IMR-90 (cell line): ENCODE measurements around the gene TRMO. TPM values are rescaled to one million over a fixed set of nuclear protein-coding genes. Genes with fewer than 3 reads are reported as not detected.

Experiments used
- ATAC-seq: fragments of 200-7000 bp; cut with Tn5 transposase; 2 replicates; pipeline ENCODE4 v1.9.1; 2020; ENCODE audit warnings: low read depth, mild to moderate bottlenecking, moderate library complexity
- BruUV-seq: library from RNA; stranded (reverse); fragments of 400-500 nt; replicated peaks from 2 replicates; lab custom pipeline; 2021; lab: Mats Ljungman, UMichigan
- CTCF ChIA-PET: fragments of 300-600 bp; formaldehyde crosslinking; extraction: SDS; loops from one replicate; lab custom pipeline; 2021; ENCODE audit warnings: antibody characterized with exemption; lab: Yijun Ruan, JAX
- POLR2A ChIA-PET: fragments of 300-600 bp; sonication (Branson Sonifier 250); formaldehyde crosslinking; loops from one replicate; lab custom pipeline; 2022; ENCODE audit warnings: antibody characterized with exemption; ENCODE audit not compliant: unreplicated experiment; lab: Charles Lee
- DNase-seq: peaks from one replicate; pipeline ENCODE4 v3.0.0; 2013
- H2AFZ ChIP-seq: replicated peaks from 2 replicates; pipeline ENCODE3; 2013; ENCODE audit warnings: low read length, mild to moderate bottlenecking; ENCODE audit not compliant: poor library complexity
- H2AK5ac ChIP-seq: 2 replicates; pipeline ENCODE4 v1.6.1; 2013; ENCODE audit warnings: low read depth, low read length, inconsistent platforms
- H2AK9ac ChIP-seq: replicated peaks from 2 replicates; pipeline ENCODE3; 2013; ENCODE audit warnings: mild to moderate bottlenecking, low read depth, low read length, moderate library complexity; ENCODE audit not compliant: poor library complexity
- H2BK120ac ChIP-seq: 2 replicates; pipeline ENCODE4 v1.6.1; 2013; ENCODE audit warnings: low read depth, low read length, inconsistent platforms
- H2BK15ac ChIP-seq: 3 replicates; pipeline ENCODE4 v1.6.1; 2013; ENCODE audit warnings: low read depth, low read length, inconsistent platforms
- H2BK20ac ChIP-seq: 2 replicates; pipeline ENCODE4 v1.6.1; 2013; ENCODE audit warnings: low read depth, mild to moderate bottlenecking, inconsistent platforms, low read length, moderate library complexity
- H2BK5ac ChIP-seq: 2 replicates; pipeline ENCODE4 v1.6.1; 2013; ENCODE audit warnings: mild to moderate bottlenecking, low read depth, low read length, inconsistent platforms; ENCODE audit not compliant: poor library complexity, severe bottlenecking
- H3K14ac ChIP-seq: replicated peaks from 2 replicates; pipeline ENCODE4 v1.6.1; 2013; ENCODE audit warnings: low read depth, low read length, inconsistent platforms
- H3K18ac ChIP-seq: 2 replicates; pipeline ENCODE4 v1.6.1; 2013; ENCODE audit warnings: low read depth, low read length, control low read depth
- H3K23ac ChIP-seq: 2 replicates; pipeline ENCODE4 v1.6.1; 2013; ENCODE audit warnings: low read depth, low read length, inconsistent platforms
- H3K27ac ChIP-seq: 2 replicates; pipeline ENCODE4 v1.5.1; 2013; ENCODE audit warnings: mild to moderate bottlenecking, control low read depth, low read length; ENCODE audit not compliant: insufficient read depth
- H3K27me3 ChIP-seq: 2 replicates; pipeline ENCODE4 v1.6.1; 2013; ENCODE audit warnings: low read length; ENCODE audit not compliant: control insufficient read depth, insufficient read depth
- H3K36me3 ChIP-seq: 2 replicates; pipeline ENCODE4 v1.6.1; 2013; ENCODE audit warnings: low read length, mixed read lengths; ENCODE audit not compliant: control insufficient read depth, insufficient read depth
- H3K4ac ChIP-seq: 2 replicates; pipeline ENCODE4 v1.6.1; 2013; ENCODE audit warnings: low read depth, low read length, inconsistent platforms
- H3K4me1 ChIP-seq: 2 replicates; pipeline ENCODE4 v1.6.1; 2013; ENCODE audit warnings: low read length, mixed read lengths; ENCODE audit not compliant: control insufficient read depth, insufficient read depth
- H3K4me2 ChIP-seq: 2 replicates; pipeline ENCODE4 v1.6.1; 2013; ENCODE audit warnings: low read depth, mild to moderate bottlenecking, control low read depth, low read length, moderate library complexity
- H3K4me3 ChIP-seq: 2 replicates; pipeline ENCODE4 v1.5.1; 2013; ENCODE audit warnings: low read depth, mild to moderate bottlenecking, control low read depth, low read length, moderate library complexity; ENCODE audit not compliant: insufficient read depth
- H3K56ac ChIP-seq: 2 replicates; pipeline ENCODE4 v1.6.1; 2013; ENCODE audit warnings: low read length, inconsistent platforms; ENCODE audit not compliant: insufficient read depth; ENCODE audit errors: extremely low read depth
- H3K79me1 ChIP-seq, 2 experiments: 2 replicates each; pipeline ENCODE4 v1.6.1; 2013; ENCODE audit warnings: low read length in 2 of 2, inconsistent platforms in 1 of 2, low read depth in 1 of 2
- H3K9ac ChIP-seq: 2 replicates; pipeline ENCODE4 v1.6.1; 2013; ENCODE audit warnings: low read depth, low read length, control low read depth
- H3K9me1 ChIP-seq: 2 replicates; pipeline ENCODE4 v1.6.1; 2013; ENCODE audit warnings: low read length, inconsistent platforms; ENCODE audit not compliant: insufficient read depth
- H3K9me3 ChIP-seq: 2 replicates; pipeline ENCODE4 v1.6.1; 2013; ENCODE audit warnings: low read length; ENCODE audit not compliant: control insufficient read depth, insufficient read depth
- H4K20me1 ChIP-seq: 2 replicates; pipeline ENCODE4 v1.6.1; 2013; ENCODE audit warnings: low read length, inconsistent platforms; ENCODE audit not compliant: insufficient read depth
- H4K5ac ChIP-seq: 2 replicates; pipeline ENCODE4 v1.6.1; 2013; ENCODE audit warnings: mild to moderate bottlenecking, low read depth, low read length, control low read depth
- H4K8ac ChIP-seq, 2 experiments: 2 replicates each; pipeline ENCODE4 v1.6.1; 2013; ENCODE audit warnings: low read depth in 2 of 2, low read length in 2 of 2, control low read depth in 1 of 2, inconsistent platforms in 1 of 2
- H4K91ac ChIP-seq: 2 replicates; pipeline ENCODE4 v1.6.1; 2013; ENCODE audit warnings: low read depth, low read length, inconsistent platforms; ENCODE audit not compliant: insufficient read depth
- CEBPB ChIP-seq: IDR thresholded peaks from 2 replicates; pipeline ENCODE4 v1.6.1; 2012; ENCODE audit warnings: low read depth, low read length, improper control_type of control experiment
- CHD1 ChIP-seq: IDR thresholded peaks from 2 replicates; pipeline ENCODE4 v1.6.1; 2012; ENCODE audit warnings: low read depth, low read length, improper control_type of control experiment
- MAZ ChIP-seq: IDR thresholded peaks from 2 replicates; pipeline ENCODE4 v1.6.1; 2012; ENCODE audit warnings: low read depth, mild to moderate bottlenecking, low read length, improper control_type of control experiment, moderate library complexity, borderline replicate concordance
- MXI1 ChIP-seq: IDR thresholded peaks from 2 replicates; pipeline ENCODE4 v1.6.1; 2012; ENCODE audit warnings: low read depth, mild to moderate bottlenecking, low read length, moderate library complexity, borderline replicate concordance
- RAD21 ChIP-seq: IDR thresholded peaks from 2 replicates; pipeline ENCODE4 v1.6.1; 2012; ENCODE audit warnings: low read length, improper control_type of control experiment
- SMC3 ChIP-seq: fragments of 150-350 bp; IDR thresholded peaks from 2 replicates; pipeline ENCODE4 v1.6.1; 2016; ENCODE audit warnings: low read depth, mild to moderate bottlenecking, antibody characterized with exemption, low read length, moderate library complexity
- WGBS, 2 experiments: methylation state at CpG; one replicate each; pipeline versions ENCODE4 v1.1.5 to v1.1.7; 2013; ENCODE audit warnings: missing lambda C conversion rate in 2 of 2; ENCODE audit not compliant: insufficient read length in 1 of 2; ENCODE audit errors: extremely low coverage in 2 of 2; 5-methylcytosine and 5-hydroxymethylcytosine counted together
- dilution Hi-C: fragments of 300-500 bp; cut with HindIII; formaldehyde crosslinking; loops from one replicate; pipeline ENCODE4 v1.14.3; 2018; ENCODE audit warnings: low sequenced_read_pairs; ENCODE audit not compliant: unreplicated experiment
- in situ Hi-C: fragments of 300-500 bp; cut with MboI; formaldehyde crosslinking; loops from 3 replicates; pipeline ENCODE4 v1.14.3; 2019; ENCODE audit warnings: low sequenced_read_pairs, inconsistent platforms, mixed read lengths
- intact Hi-C: fragments of 100-400 bp; cut with micrococcal nuclease; formaldehyde crosslinking; loops from 2 replicates; pipeline ENCODE4 v1.10.0; 2022
- polyA plus RNA-seq, 3 experiments: library from polyadenylated mRNA; depleted of rRNA; stranded (reverse); fragments of >200 nt; gene quantifications; 2 replicates each; pipeline ENCODE4 v1.2.3, GENCODE V29; 2012; ENCODE audit warnings: low replicate concordance in 1 of 3
- total RNA-seq: library from RNA; depleted of rRNA; stranded (reverse); fragments of >200 nt; gene quantifications from 2 replicates; pipeline ENCODE4 v1.2.3, GENCODE V29; 2012
- TF ChIP-seq, protein P1 (sequence below): fragments of 150-350 bp; IDR thresholded peaks from 2 replicates; pipeline ENCODE4 v1.6.1; 2017; ENCODE audit warnings: mild to moderate bottlenecking, antibody characterized with exemption, low read length, low read depth
- TF ChIP-seq, protein P2 (sequence below): conservative IDR thresholded peaks from 2 replicates; pipeline ENCODE4 v1.5.1; 2012; ENCODE audit warnings: mild to moderate bottlenecking, low read depth, low read length, improper control_type of control experiment

The TRMO gene
- total and polyA plus RNA-seq, 2 of the 4 experiments (the other 2 are of a cell fraction): 10.2 to 19.9 TPM

DNA sequence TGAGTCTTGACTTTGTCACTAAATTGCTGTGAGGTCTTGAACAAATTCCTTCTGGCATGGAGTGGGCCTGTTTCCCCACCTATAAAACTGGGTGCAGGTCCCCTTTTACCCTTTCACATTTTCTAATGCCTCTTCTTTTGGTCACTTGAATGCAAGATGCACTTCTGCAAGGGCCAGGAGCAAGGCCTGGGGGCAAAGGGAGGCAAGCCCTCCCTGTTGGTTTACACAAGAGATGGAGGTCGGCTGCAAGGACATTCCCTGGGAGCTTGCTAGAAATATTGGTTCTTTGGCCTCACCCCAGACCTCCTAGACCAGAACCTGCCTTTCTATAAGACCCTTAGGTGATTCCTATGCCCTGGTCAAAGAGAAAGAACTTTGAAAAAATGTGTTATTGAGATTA, 63.5 kb downstream of the TRMO start:
- DNase-seq (no peak), ATAC-seq (no peak)
- Histone ChIP-seq H3K27me3 (peaks cover 93% of the 10 kb centered on the region), H3K14ac (no peak overlapping the region), H2BK5ac (no peak overlapping the region), H3K56ac (no peak overlapping the region), H2AK9ac (no peak overlapping the region), H2AFZ (no peak overlapping the region), H2AK5ac (no peak overlapping the region), H3K4me2 (no peak overlapping the region), H3K4me1 (0 out of 2 replicates have a peak, but pooled peaks cover 2% of the 10 kb centered on the region), H2BK20ac (no peak overlapping the region), H3K9me3 (peaks cover 23% of the 10 kb centered on the region), H4K5ac (no peak overlapping the region), H4K91ac (no peak overlapping the region), H3K4ac (no peak overlapping the region), H4K20me1 (no peaks in the 10 kb centered on the region), H4K8ac (no peak overlapping the region), H2BK120ac (no peak overlapping the region), H3K36me3 (no peaks in the 10 kb centered on the region; the same call in 1 of the 2 replicates), H3K27ac (no peak overlapping the region), H3K79me1 (no peaks in the 10 kb centered on the region), H3K4me3 (no peak overlapping the region), H3K9ac (no peak overlapping the region), H3K23ac (no peak overlapping the region), H3K18ac (no peak overlapping the region), H2BK15ac (no peak overlapping the region), H3K9me1 (no peaks in the 10 kb centered on the region; the same call in 1 of the 2 replicates)
- intact Hi-C loops: no loop called here
- TF ChIP-seq, protein P1, sequence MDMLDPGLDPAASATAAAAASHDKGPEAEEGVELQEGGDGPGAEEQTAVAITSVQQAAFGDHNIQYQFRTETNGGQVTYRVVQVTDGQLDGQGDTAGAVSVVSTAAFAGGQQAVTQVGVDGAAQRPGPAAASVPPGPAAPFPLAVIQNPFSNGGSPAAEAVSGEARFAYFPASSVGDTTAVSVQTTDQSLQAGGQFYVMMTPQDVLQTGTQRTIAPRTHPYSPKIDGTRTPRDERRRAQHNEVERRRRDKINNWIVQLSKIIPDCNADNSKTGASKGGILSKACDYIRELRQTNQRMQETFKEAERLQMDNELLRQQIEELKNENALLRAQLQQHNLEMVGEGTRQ: no peak
- TF ChIP-seq, protein P2, sequence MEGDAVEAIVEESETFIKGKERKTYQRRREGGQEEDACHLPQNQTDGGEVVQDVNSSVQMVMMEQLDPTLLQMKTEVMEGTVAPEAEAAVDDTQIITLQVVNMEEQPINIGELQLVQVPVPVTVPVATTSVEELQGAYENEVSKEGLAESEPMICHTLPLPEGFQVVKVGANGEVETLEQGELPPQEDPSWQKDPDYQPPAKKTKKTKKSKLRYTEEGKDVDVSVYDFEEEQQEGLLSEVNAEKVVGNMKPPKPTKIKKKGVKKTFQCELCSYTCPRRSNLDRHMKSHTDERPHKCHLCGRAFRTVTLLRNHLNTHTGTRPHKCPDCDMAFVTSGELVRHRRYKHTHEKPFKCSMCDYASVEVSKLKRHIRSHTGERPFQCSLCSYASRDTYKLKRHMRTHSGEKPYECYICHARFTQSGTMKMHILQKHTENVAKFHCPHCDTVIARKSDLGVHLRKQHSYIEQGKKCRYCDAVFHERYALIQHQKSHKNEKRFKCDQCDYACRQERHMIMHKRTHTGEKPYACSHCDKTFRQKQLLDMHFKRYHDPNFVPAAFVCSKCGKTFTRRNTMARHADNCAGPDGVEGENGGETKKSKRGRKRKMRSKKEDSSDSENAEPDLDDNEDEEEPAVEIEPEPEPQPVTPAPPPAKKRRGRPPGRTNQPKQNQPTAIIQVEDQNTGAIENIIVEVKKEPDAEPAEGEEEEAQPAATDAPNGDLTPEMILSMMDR: no peak
- TF ChIP-seq MXI1 (no peak), SMC3 (no peak), RAD21 (no peak), CHD1 (no peak), CEBPB (no peak), MAZ (no peak)
- dilution Hi-C loops: no loop called here
- CTCF ChIA-PET: no interaction called here
- BruUV-seq: no TSS peak
- POLR2A ChIA-PET: interaction anchor here (0.6 kb wide), 1 partner anchor 13 kb away, joined by 6 read pairs; no protein-coding TSS in a partner anchor
- no CpG with 5 or more reads among the region's 1 CpG for WGBS, 2 experiments
- in situ Hi-C loops: no loop called here
